ENCODE data around the gene EBLN2.

Gene EBLN2

GRCh38 chr3:73061416-73061815 lies at the start of gene EBLN2:
Gene EBLN2, plus strand, starts transcription at chr3:73061659. Its CDS starts 423 bp downstream, at chr3:73062082.
- TF ChIP-seq, protein P1, sequence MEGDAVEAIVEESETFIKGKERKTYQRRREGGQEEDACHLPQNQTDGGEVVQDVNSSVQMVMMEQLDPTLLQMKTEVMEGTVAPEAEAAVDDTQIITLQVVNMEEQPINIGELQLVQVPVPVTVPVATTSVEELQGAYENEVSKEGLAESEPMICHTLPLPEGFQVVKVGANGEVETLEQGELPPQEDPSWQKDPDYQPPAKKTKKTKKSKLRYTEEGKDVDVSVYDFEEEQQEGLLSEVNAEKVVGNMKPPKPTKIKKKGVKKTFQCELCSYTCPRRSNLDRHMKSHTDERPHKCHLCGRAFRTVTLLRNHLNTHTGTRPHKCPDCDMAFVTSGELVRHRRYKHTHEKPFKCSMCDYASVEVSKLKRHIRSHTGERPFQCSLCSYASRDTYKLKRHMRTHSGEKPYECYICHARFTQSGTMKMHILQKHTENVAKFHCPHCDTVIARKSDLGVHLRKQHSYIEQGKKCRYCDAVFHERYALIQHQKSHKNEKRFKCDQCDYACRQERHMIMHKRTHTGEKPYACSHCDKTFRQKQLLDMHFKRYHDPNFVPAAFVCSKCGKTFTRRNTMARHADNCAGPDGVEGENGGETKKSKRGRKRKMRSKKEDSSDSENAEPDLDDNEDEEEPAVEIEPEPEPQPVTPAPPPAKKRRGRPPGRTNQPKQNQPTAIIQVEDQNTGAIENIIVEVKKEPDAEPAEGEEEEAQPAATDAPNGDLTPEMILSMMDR (conservative IDR thresholded peaks at IDR 0.05; ENCODE audit: control insufficient read depth, insufficient read depth, low read depth, low read length): no peak
- DNase-seq (ENCODE audit: low read depth): no peak
- H3K4me3 ChIP-seq (ENCODE audit: control insufficient read depth, low read depth, low read length): no peak within 1 kb of the TSS

DNA sequence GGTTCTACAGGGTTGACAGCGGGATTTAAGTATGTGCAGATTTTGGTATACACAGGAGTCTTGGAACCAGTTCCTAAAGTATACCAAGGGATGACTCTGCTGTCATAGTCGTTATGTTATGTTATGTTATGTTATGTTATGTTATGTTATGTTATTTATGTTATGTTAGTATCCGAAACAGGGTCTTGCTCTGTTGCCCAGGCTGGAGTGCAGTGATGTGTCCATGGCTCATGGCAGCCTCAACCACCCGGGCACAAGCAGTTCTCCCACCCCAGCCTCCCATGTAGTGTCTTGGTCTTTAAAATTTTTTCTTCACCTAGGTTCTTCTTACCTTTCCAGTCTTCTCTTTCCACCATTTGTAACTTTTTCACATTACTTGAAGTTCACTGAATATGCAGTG lies 43.2 kb upstream of the EBLN2 start:
- no peak for DNase-seq (ENCODE audit: low read depth)

GRCh38 chr3:73018790-73019441 lies 42.5 kb upstream of the EBLN2 start:
- no peak for DNase-seq (ENCODE audit: low read depth)
- TF ChIP-seq, protein P1 (conservative IDR thresholded peaks at IDR 0.05; ENCODE audit: control insufficient read depth, insufficient read depth, low read depth, low read length): no peak
- no peak overlapping the region for H3K4me3 ChIP-seq (ENCODE audit: control insufficient read depth, low read depth, low read length)

More for the DNA sequence above, 43.2 kb upstream of the EBLN2 start:
- no peak overlapping the region for H3K4me3 ChIP-seq (ENCODE audit: control insufficient read depth, low read depth, low read length)
- TF ChIP-seq, protein P1 (conservative IDR thresholded peaks at IDR 0.05; ENCODE audit: control insufficient read depth, insufficient read depth, low read depth, low read length): no peak

DNA sequence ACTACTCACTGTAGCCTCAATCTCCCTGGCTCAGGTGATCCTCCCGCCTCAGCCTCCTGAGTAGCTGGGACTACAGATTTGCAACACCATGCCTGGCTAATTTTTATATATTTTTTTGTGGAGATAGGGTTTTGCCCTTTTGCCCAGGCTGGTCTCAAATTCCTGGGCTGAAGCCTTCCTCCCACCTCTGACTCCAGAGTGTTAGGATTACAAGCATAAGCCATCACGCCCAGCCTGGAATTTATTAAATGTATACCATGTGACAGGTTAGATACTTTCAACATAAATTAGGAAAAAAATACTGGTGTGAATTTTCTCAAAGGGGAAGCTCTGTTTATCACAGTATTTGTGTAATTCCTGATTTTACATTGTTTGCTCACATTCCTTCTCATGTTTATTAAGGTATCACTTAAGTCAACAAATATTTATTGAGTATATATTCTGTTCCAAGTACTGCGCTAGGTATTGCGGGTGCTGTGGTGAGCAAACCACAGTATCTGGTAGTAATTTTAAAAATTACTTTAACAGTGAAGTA lies 40.1 kb upstream of the EBLN2 start:
- no peak for DNase-seq (ENCODE audit: low read depth)
- TF ChIP-seq, protein P1 (conservative IDR thresholded peaks at IDR 0.05; ENCODE audit: control insufficient read depth, insufficient read depth, low read depth, low read length): no peak
- no peak overlapping the region for H3K4me3 ChIP-seq (ENCODE audit: control insufficient read depth, low read depth, low read length)

- no peak for DNase-seq (ENCODE audit: low read depth)
- H3K4me3 ChIP-seq (ENCODE audit: control insufficient read depth, low read depth, low read length): no peak overlapping the region
These were observed 36.6 kb upstream of the EBLN2 start for GRCh38 chr3:73024836-73025235.

DNA sequence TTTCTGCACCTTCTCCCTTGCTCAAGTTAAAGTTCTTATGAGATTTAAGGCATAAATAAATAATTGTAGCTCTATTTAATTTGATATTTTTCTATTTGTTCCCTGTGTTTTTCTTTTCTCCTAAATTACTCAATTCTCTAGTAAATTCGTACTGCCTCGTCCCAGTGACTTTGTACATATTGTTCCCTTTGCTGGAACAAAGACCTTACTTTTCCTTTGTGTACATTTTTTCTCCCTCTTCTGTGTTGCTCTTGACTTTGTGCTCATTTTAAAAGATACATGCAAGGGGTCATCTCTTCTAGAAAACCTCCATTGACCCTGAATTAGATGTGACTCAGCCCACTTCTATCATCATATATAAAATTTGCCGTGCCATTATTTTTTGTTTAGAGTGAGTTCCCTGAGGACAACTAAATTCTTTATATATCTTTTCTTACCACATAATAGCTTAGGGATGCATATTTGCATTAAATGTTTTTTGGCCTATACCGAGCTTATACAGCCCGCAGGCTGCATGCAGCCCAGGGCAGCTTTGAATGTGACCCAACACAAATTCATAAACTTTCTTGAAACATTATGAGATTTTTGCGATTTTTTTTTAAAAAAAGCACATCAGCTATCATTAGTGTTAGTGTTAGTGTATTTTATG lies 35.2 kb upstream of the EBLN2 start:
- TF ChIP-seq, protein P1 (conservative IDR thresholded peaks at IDR 0.05; ENCODE audit: control insufficient read depth, insufficient read depth, low read depth, low read length): no peak
- no peak for DNase-seq (ENCODE audit: low read depth)

More at GRCh38 chr3:73024836-73025235, 36.6 kb upstream of the EBLN2 start:
- TF ChIP-seq, protein P1 (conservative IDR thresholded peaks at IDR 0.05; ENCODE audit: control insufficient read depth, insufficient read depth, low read depth, low read length): no peak

More for the DNA sequence above, 35.2 kb upstream of the EBLN2 start:
- no peak overlapping the region for H3K4me3 ChIP-seq (ENCODE audit: control insufficient read depth, low read depth, low read length)
